GM18502 (cell line): Measurements from ENCODE around the gene PKNOX2.

Experiments used
- ATAC-seq: cut with Tn5 transposase; IDR thresholded peaks from one replicate; pipeline ENCODE4 v1.9.1; 2021; ENCODE audit warnings: mild to moderate bottlenecking; ENCODE audit not compliant: unreplicated experiment, poor library complexity

Gene PKNOX2

GRCh38 chr11:125301346-125301745 lies 136.8 kb downstream of the PKNOX2 start:
- no peak for ATAC-seq

GRCh38 chr11:125303186-125303585 lies 138.6 kb downstream of the PKNOX2 start:
- no peak for ATAC-seq

GRCh38 chr11:125303694-125304093 lies 139.1 kb downstream of the PKNOX2 start:
- ATAC-seq: no peak

- ATAC-seq: no peak
Measured at GRCh38 chr11:125304136-125304535, 139.6 kb downstream of the PKNOX2 start.

- ATAC-seq: no peak
Measured at GRCh38 chr11:125304876-125305275, 140.3 kb downstream of the PKNOX2 start.

GRCh38 chr11:125305345-125305744 lies 140.8 kb downstream of the PKNOX2 start:
- no peak for ATAC-seq

- no peak for ATAC-seq
Measured at GRCh38 chr11:125306476-125306875, 141.9 kb downstream of the PKNOX2 start.

GRCh38 chr11:125308246-125308645 lies 143.7 kb downstream of the PKNOX2 start:
- ATAC-seq: no peak

- ATAC-seq: no peak
Measured at GRCh38 chr11:125312391-125312790, 147.8 kb downstream of the PKNOX2 start.

- ATAC-seq: no peak
Measured at GRCh38 chr11:125312812-125313211, 148.3 kb downstream of the PKNOX2 start.

GRCh38 chr11:125313271-125314219 lies 149.0 kb downstream of the PKNOX2 start:
- ATAC-seq: no peak

- ATAC-seq: no peak
Measured at GRCh38 chr11:125314276-125315078, 149.9 kb downstream of the PKNOX2 start.

- no peak for ATAC-seq
Measured at GRCh38 chr11:125315079-125315740, 150.7 kb downstream of the PKNOX2 start.

- ATAC-seq: no peak
Measured at GRCh38 chr11:125317416-125317815, 152.9 kb downstream of the PKNOX2 start.

- ATAC-seq: no peak
Measured at GRCh38 chr11:125319649-125320048, 155.1 kb downstream of the PKNOX2 start.

GRCh38 chr11:125320347-125321076 lies 156.0 kb downstream of the PKNOX2 start:
- ATAC-seq: no peak

GRCh38 chr11:125322289-125322688 lies 157.7 kb downstream of the PKNOX2 start:
- no peak for ATAC-seq

- ATAC-seq: no peak
Measured at GRCh38 chr11:125325196-125325595, 160.6 kb downstream of the PKNOX2 start.

GRCh38 chr11:125326126-125326525 lies 161.6 kb downstream of the PKNOX2 start:
- no peak for ATAC-seq
